ENCODE measurements around the gene DPM2.

Gene DPM2

DNA sequence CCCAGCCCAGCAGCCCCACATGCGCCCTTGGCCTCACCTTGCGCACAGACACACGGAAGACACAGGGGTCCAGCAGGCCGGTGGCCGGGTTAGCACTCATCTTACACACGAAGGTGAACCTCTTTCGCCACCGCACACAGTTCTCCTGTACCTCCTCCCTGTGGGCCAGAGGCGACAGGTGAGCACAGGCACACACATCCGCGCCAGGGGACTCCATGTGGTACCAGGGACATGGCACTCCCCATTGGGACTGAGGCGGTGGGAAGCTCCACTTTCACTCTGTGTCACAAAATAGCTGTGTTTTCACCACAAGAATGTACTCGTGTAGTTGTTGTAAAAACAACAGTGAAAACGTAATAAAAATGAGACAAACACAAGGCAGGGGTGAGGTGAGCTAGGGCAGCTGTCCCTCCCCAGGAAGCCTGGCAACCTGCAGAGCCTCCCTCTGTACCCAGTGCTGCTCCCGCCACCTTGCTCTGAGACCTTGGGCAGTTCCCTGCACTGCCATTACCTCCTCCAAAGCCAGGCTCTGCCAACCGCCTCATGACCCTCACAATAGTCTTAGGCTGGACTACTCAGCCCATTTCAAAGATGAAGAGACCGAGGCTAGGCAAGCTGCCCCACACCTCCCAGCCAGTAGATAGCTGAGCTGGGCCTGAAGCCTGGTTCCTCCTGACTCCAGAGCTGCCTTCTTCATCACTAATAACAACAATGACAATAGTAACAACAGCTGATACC is 16.3 kb upstream of the DPM2 start:
- Mint-ChIP-seq H3K36me3 (ENCODE audit: low read depth) (peaks cover 24% of the 10 kb centered on the region), H3K4me3 (peak overlapping the region; percentile 35), H3K9me3 (no peaks in the 10 kb centered on the region), H3K4me1 (ENCODE audit: low read depth) (peaks cover 89% of the 10 kb centered on the region), H3K27me3 (no peaks in the 10 kb centered on the region), H3K27ac (peak overlapping the region; percentile 96)
- DNase-seq, result peak; percentile 61

DNA sequence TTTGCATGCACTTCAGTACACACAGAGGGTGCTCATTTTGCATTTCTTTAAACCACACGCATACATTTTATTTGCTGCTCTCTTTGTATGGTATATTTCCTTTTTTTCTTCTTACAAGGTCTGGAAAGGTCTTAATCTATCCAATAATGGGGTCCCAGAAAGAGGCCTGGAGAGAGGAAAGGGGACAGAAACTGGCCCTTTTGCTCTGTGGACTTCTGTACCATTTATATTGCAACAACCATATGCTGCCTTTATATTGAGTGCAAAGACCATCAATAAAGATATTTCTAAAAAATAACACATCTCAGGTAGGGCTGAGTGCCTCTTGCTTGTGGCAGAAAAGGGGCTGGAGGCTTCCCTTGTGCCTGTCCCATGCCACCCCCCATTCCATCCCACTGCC is 15.5 kb upstream of the DPM2 start:
- H3K27ac Mint-ChIP-seq, result peak overlapping the region; percentile 96

DNA sequence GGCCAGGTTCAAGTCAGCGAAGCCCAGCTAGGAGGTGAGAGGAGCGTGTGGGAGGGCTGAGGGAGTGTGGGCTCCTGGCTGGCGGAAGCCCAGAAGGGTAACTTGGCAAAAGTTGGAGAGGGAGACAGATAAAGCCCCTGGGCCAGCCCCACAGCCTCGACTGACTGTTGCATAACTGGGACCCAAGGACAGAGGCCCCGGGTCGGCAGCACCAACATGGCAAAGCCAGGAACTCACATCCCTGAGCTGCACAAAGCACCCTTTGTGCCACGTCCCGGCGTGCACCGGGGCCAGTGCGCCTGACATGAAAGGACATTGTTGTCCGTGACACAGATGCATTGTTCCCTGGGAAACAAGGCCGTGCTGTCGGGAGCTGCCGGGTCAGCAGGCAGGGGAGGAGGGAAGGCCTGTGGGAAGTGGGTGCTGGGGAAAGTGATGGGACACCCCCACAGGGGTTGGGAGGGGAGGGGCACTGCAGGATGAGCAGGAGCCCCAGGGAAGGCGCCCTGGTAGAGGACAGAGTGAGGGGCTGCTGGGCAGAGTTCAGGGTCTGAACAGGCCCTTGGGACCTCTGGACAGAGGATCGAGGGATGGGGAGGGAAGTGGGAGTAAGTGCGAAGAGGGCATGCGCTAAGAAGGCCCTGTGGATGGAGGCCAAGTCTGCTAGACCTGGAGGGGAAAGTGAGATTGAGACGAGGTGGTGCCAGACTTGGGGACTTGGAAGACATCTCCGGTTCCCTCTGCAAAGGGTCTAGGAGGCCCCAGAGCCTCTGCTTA is 13.0 kb upstream of the DPM2 start:
- Mint-ChIP-seq H3K4me1 (ENCODE audit: low read depth) (peaks cover 81% of the 10 kb centered on the region), H3K27ac (peak overlapping the region; percentile 89), H3K4me3 (no peak overlapping the region), H3K27me3 (no peaks in the 10 kb centered on the region), H3K9me3 (no peaks in the 10 kb centered on the region), H3K36me3 (ENCODE audit: low read depth) (peaks cover 50% of the 10 kb centered on the region)
- DNase-seq, result no peak

More for the DNA sequence above, 15.5 kb upstream of the DPM2 start:
- no peaks in the 10 kb centered on the region for H3K27me3 Mint-ChIP-seq
- peaks cover 89% of the 10 kb centered on the region for H3K4me1 Mint-ChIP-seq (ENCODE audit: low read depth)
- peaks cover 31% of the 10 kb centered on the region for H3K36me3 Mint-ChIP-seq (ENCODE audit: low read depth)
- H3K9me3 Mint-ChIP-seq, result no peaks in the 10 kb centered on the region
- DNase-seq, result no peak
- H3K4me3 Mint-ChIP-seq, result no peak overlapping the region

DNA sequence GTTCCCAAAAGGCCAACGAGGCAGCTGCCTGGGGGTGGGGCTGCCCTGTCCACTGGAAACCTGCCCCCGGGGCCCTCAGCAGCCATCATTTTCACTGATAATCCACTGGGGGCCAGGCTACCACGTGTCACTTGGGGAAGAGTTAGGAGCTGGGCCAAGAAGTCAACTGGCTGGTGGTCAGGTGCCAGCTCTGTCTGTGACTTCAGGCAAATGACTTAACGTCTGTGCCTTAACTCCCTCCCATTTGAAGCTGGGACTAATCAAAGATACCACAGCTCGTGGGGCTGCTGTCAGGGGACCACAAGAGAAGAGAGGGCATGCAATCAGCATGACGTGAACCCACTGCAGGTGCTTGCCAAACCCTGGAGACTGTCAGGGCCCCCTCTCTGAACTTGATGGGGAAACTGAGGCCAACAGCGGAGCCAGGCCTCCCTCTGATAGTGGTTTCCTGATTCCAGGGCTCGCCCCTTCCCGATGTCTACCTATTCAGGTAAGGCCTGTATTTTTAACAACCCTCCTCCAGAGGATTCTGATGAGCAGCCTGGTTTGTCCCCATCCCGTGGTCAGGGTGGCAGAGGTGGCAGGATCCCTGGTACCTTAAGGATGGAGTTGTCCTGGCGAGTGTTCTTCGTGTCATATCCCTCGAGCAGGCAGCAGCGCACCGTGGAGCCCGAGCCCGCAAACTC is 12.3 kb upstream of the DPM2 start:
- no peak for DNase-seq
- H3K9me3 Mint-ChIP-seq, result no peaks in the 10 kb centered on the region
- H3K36me3 Mint-ChIP-seq (ENCODE audit: low read depth), result peaks cover 57% of the 10 kb centered on the region
- no peaks in the 10 kb centered on the region for H3K27me3 Mint-ChIP-seq
- peak overlapping the region; percentile 89 for H3K27ac Mint-ChIP-seq
- H3K4me3 Mint-ChIP-seq, result no peak overlapping the region
- H3K4me1 Mint-ChIP-seq (ENCODE audit: low read depth), result peaks cover 75% of the 10 kb centered on the region

DNA sequence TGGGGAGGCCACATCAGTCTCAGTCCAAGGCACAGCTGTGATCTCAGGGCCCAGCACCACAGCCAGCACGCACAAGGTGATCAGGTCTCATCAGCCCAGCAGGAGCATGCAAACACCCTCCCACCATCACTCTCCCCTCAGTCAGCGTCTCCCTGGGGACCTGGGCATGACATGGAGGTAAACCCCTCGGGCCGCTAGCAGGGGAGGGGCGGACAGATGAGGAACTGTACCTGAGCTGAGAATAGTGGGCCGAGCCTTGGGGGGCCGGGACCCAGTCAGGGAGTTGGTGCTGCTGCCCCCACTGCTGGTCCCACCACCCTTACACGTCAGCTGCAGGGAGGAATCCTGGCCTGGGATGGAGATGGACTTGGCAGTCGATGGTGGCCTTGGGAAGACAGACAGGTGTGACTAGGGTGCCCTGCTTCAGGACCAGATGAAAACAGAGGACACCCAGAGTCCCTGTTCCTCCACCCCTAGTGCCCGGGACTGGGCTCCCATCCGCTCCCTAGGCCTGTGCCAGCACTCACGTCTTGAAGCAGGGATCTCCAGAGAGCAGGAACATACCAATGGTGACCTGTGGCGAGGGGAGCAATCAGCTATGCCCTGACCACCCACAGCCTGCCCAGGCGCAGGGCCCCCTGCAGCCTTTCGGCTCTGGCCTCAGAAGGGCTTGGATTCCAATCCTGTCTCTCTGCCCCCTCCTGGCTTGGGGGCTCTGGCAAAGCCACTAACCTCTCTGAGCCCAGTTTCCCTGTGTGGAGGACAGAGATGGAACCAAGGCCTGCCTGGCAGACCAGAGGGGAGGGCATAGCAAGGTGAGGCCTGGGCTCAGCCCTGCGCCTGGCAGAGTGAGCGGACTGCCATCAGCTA is 10.4 kb upstream of the DPM2 start:
- Mint-ChIP-seq H3K27ac (peak overlapping the region; percentile 45), H3K4me3 (no peak overlapping the region), H3K9me3 (no peaks in the 10 kb centered on the region), H3K4me1 (ENCODE audit: low read depth) (peaks cover 72% of the 10 kb centered on the region), H3K36me3 (ENCODE audit: low read depth) (peaks cover 72% of the 10 kb centered on the region), H3K27me3 (no peaks in the 10 kb centered on the region)
- DNase-seq, result no peak

DNA sequence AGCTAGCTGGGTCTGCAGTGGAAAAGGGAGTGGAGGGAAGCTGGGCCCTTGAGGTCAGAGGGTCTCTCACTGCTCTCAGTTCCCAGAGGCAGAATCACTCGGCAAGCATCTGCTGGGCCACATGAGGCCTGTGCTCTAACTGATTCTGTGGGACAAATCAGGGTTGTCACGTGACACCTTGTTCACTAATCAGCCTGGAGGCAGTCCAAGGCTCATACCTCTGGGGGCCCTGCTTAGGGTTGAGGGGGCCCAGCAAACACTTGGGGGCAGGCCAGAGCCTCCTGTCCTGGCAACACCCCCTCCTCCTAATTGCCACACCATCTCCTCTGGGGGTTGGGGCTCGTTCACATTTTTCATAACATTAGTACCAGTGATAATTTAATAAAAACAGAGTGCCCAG is 9.1 kb upstream of the DPM2 start:
- H3K4me3 Mint-ChIP-seq, result no peak overlapping the region
- peaks cover 79% of the 10 kb centered on the region for H3K36me3 Mint-ChIP-seq (ENCODE audit: low read depth)
- H3K27ac Mint-ChIP-seq, result peak overlapping the region; percentile 79
- no peaks in the 10 kb centered on the region for H3K9me3 Mint-ChIP-seq
- peaks cover 64% of the 10 kb centered on the region for H3K4me1 Mint-ChIP-seq (ENCODE audit: low read depth)
- DNase-seq, result no peak
- H3K27me3 Mint-ChIP-seq, result no peaks in the 10 kb centered on the region

DNA sequence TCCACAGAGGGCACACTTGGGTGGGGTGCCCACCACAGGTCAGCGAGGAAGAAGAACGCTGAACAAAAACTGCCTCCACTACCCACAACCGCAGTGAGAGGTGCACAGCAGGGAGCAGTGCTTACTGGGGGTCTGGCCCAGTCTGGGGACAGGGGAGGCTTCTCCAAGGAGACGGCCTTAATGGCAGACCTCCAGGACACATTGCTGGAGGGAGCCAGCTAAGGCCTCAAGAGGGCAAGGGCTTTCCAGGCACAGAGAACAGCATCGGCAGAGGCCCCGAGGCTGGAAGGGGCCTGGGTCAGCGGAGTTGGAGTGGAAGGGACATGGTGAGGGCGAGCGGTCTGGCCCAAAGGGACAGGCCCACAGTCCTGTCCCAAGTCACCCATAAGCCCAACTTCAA is 8.3 kb upstream of the DPM2 start:
- Mint-ChIP-seq H3K27me3 (no peaks in the 10 kb centered on the region), H3K4me3 (no peak overlapping the region), H3K36me3 (ENCODE audit: low read depth) (peaks cover 82% of the 10 kb centered on the region), H3K4me1 (ENCODE audit: low read depth) (peaks cover 58% of the 10 kb centered on the region), H3K9me3 (no peaks in the 10 kb centered on the region), H3K27ac (peak overlapping the region; percentile 79)
- DNase-seq, result no peak

DNA sequence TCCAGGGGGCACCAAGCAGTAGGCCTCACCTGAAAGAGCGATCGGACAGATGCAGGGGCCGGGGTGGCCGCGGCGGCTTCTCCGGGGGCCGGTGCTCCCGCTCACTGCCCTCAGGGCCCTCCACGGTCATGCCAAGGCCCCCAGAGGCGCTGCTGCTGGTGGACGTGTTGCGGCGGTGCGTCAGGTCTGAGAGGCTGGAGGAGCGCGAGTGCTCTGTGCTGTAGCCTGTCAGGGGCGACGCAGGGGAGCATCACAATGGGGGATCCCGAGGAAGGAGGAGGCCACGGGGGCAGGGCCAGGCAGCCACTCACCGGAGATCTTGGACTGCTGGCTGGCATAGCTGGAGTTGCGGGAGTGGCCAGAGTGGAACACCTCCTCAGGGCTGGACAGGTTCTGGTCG is 7.7 kb upstream of the DPM2 start:
- H3K36me3 Mint-ChIP-seq (ENCODE audit: low read depth), result peaks cover 82% of the 10 kb centered on the region
- H3K27ac Mint-ChIP-seq, result peak overlapping the region; percentile 9
- H3K4me3 Mint-ChIP-seq, result no peak overlapping the region
- H3K27me3 Mint-ChIP-seq, result no peaks in the 10 kb centered on the region
- no peaks in the 10 kb centered on the region for H3K9me3 Mint-ChIP-seq
- H3K4me1 Mint-ChIP-seq (ENCODE audit: low read depth), result peaks cover 52% of the 10 kb centered on the region
- no peak for DNase-seq

DNA sequence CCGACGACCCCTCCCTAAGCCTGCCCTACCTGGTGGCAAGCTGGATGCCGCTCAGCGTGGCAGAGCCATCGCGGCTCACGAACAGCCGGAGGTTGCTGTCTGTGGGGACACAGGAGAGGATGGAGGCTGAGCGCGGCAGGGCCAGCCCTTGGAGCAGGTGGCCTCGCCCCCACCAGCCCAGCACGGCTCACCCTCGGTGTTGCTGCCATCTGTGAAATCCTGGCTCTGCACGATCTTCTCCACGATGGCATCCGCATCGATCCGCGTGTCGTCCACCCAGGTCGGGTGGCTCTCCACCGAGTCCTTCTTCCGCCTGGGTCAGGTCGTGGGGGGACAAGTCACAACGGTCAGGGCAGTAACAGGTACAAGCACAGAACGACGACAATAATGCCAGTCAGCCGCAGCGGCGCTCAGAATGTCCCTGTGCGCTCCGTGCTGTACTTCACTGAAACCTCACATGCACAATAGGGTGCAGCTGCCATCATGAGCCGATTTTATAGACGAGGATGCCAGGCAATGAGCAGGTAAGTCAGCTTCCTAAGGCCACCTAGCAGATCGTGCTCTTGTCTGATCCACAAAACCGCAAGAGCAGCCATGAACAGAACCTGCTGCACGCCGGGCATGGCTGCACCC is 7.0 kb upstream of the DPM2 start:
- H3K4me3 Mint-ChIP-seq, result no peak overlapping the region
- peaks cover 46% of the 10 kb centered on the region for H3K4me1 Mint-ChIP-seq (ENCODE audit: low read depth)
- DNase-seq, result no peak
- H3K36me3 Mint-ChIP-seq (ENCODE audit: low read depth), result peaks cover 84% of the 10 kb centered on the region
- H3K9me3 Mint-ChIP-seq, result no peaks in the 10 kb centered on the region
- peak overlapping the region; percentile 9 for H3K27ac Mint-ChIP-seq
- H3K27me3 Mint-ChIP-seq, result no peaks in the 10 kb centered on the region

DNA sequence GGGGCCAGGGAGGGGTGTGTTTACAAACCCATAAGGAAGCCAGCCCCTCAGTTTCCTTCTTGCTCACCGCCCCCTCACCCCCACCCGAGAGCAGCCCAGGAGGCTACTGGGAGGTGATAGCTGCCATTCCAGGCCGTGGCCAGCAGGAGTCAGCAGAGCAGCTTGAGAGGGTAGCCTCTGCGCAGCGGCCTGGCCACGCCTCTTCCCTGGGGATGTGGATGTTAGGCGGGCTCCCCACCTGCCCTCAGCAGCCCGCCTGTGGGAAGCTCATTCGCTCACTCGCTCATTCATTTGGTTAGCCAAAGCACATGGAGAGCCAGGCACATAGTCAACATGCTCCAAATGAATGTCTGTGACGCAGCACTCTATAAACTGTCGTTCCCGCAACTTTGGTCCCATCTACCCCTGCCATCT is 6.1 kb upstream of the DPM2 start:
- H3K27me3 Mint-ChIP-seq, result no peaks in the 10 kb centered on the region
- peak; percentile 88 for DNase-seq
- H3K27ac Mint-ChIP-seq, result peak overlapping the region; percentile 74
- peaks cover 85% of the 10 kb centered on the region for H3K36me3 Mint-ChIP-seq (ENCODE audit: low read depth)
- peaks cover 43% of the 10 kb centered on the region for H3K4me1 Mint-ChIP-seq (ENCODE audit: low read depth)
- no peaks in the 10 kb centered on the region for H3K9me3 Mint-ChIP-seq
- no peak overlapping the region for H3K4me3 Mint-ChIP-seq

DNA sequence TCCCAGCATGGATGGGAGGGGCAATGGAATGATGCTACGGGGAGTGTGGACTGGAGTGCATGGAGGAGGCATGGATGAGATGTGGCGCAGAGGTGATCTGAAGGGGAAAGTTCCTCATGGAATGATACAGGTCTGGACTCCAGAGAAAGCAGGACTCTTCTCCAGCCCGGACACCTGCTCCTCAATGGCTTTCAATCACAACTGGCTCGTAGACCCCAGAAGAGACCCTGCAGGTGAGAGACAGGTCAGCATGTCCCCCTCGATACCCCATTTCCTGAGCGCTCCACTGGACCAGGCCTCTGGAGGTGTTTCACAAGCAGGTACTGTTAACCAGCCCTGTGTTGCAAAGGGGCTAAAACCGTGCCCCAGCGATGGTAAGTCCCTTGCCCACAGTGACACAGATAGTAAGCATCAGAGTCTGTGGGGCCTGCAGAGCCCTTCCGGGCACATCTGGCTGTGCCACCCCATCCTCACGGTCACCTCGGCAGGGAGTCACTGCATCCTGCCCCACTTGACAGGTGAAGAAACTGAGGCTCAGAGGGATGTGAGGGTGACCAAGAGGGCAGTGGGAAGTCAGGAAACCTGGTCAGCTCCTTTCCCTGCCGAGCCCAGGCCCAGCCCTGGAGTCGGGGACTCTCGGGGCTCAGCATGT is 5.5 kb upstream of the DPM2 start:
- DNase-seq, result no peak
- Mint-ChIP-seq H3K4me3 (no peak overlapping the region), H3K9me3 (no peaks in the 10 kb centered on the region), H3K36me3 (ENCODE audit: low read depth) (peaks cover 80% of the 10 kb centered on the region), H3K4me1 (ENCODE audit: low read depth) (peaks cover 43% of the 10 kb centered on the region), H3K27ac (peak overlapping the region; percentile 74), H3K27me3 (no peaks in the 10 kb centered on the region)

DNA sequence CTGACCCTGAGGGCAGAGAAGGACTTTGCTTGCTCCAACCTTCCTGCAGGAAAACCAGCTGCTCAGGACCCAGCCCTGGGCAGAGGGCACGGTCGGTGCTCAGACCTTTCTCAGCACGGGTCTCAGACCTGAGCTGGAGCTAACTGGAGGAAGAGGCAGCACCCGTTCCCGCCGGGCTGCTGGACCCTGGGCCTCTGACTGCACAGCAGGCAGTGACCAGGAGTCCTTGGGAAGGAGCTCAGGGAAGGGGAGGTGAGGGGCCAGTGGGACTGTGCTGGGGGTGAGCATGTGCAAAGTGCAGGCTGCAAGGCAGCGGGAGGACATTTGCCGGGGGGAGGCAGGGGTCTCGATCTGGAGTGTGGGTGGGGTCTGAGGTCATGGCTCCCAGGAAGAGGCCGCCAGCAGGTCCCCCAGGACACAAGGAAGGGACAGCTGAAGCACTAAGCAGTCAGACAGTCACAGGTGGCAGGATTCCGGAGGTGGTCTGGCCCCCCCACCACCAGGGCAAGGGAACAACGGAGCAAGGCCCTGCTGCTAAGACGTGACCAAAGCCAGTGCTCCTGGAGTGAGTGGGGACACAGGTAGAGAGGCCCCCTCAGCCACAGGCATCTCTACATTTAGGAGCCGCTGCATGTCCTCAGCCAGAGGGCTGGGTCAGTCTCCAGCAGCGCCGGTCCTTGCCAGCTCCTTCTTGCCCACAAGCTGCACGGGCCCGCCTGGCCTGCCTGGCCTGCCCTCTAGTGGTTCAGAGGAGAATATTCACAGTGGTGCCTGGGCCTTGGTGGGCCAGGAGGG is 4.8 kb upstream of the DPM2 start:
- H3K4me3 Mint-ChIP-seq, result no peak overlapping the region
- H3K27ac Mint-ChIP-seq, result peak overlapping the region; percentile 74
- no peaks in the 10 kb centered on the region for H3K27me3 Mint-ChIP-seq
- peak; percentile 72 for DNase-seq
- H3K4me1 Mint-ChIP-seq (ENCODE audit: low read depth), result peaks cover 41% of the 10 kb centered on the region
- peaks cover 78% of the 10 kb centered on the region for H3K36me3 Mint-ChIP-seq (ENCODE audit: low read depth)
- H3K9me3 Mint-ChIP-seq, result no peaks in the 10 kb centered on the region

DNA sequence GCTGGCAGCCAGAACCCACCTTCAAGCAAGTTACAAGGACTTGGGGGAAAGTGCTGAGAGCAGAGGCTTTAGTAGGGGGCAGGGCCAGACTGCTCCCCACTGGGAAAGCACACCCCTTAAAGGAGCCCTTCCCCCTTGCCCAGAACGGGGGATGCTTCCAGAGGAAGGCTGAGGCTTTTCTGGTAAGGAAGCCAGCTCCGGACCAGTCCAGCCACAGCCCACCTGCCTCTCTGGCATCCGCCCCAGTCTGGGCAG is 4.2 kb upstream of the DPM2 start:
- no peak for DNase-seq
- Mint-ChIP-seq H3K4me1 (ENCODE audit: low read depth) (peaks cover 42% of the 10 kb centered on the region), H3K36me3 (ENCODE audit: low read depth) (peaks cover 79% of the 10 kb centered on the region), H3K4me3 (no peak overlapping the region), H3K27ac (no peak overlapping the region), H3K9me3 (no peaks in the 10 kb centered on the region), H3K27me3 (no peaks in the 10 kb centered on the region)

All from activated T-cell treated with anti-CD3 and anti-CD28 coated beads, Interleukin-2, amount 50 U/mL, for 24 hours (primary cell).